HEK293 (cell line): ENCODE data around the gene ZNF222.
A peak's percentile ranks its signal among the peaks of the same experiment; 100 is the strongest.

Experiments used
- GLIS1 ChIP-seq: fragments of 450-650 bp; formaldehyde crosslinking; IDR thresholded peaks from 2 replicates; pipeline ENCODE4 v1.5.1; 2016; ENCODE audit warnings: missing biosample characterization, missing genetic modification characterization
- HIC1 ChIP-seq: fragments of 450-650 bp; formaldehyde crosslinking; IDR thresholded peaks from 2 replicates; pipeline ENCODE4 v1.5.1; 2016; ENCODE audit warnings: missing biosample characterization, missing genetic modification characterization
- HOXC10 ChIP-seq: sonication (generic); formaldehyde crosslinking; IDR thresholded peaks from 2 replicates; pipeline ENCODE4 v1.8.1; 2023; ENCODE audit warnings: mild to moderate bottlenecking, missing genetic modification reagents
- KLF1 ChIP-seq: fragments of 450-650 bp; formaldehyde crosslinking; IDR thresholded peaks from 2 replicates; pipeline ENCODE4 v1.5.1; 2016; ENCODE audit warnings: missing biosample characterization, missing genetic modification characterization
- PBX3 ChIP-seq: sonication (generic); formaldehyde crosslinking; IDR thresholded peaks from 2 replicates; pipeline ENCODE4 v1.8.1; 2022; ENCODE audit warnings: mild to moderate bottlenecking, moderate library complexity, missing genetic modification reagents
- TSHZ1 ChIP-seq: fragments of 450-650 bp; formaldehyde crosslinking; IDR thresholded peaks from 2 replicates; pipeline ENCODE4 v1.5.1; 2016; ENCODE audit warnings: missing biosample characterization, missing genetic modification characterization, borderline replicate concordance
- YY1 ChIP-seq: fragments of 450-650 bp; formaldehyde crosslinking; IDR thresholded peaks from 2 replicates; pipeline ENCODE4 v1.5.1; 2018; ENCODE audit warnings: missing biosample characterization, missing genetic modification characterization
- ZNF112 ChIP-seq: fragments of 450-650 bp; formaldehyde crosslinking; IDR thresholded peaks from 2 replicates; pipeline ENCODE4 v1.5.0; 2017; ENCODE audit warnings: missing biosample characterization, missing genetic modification characterization
- ZNF114 ChIP-seq: fragments of 450-650 bp; formaldehyde crosslinking; IDR thresholded peaks from 2 replicates; pipeline ENCODE4 v1.5.0; 2017; ENCODE audit warnings: missing biosample characterization, missing genetic modification characterization
- ZNF157 ChIP-seq: fragments of 450-650 bp; formaldehyde crosslinking; IDR thresholded peaks from 2 replicates; pipeline ENCODE4 v1.5.1; 2016; ENCODE audit warnings: missing biosample characterization, missing genetic modification characterization
- ZNF175 ChIP-seq: fragments of 450-650 bp; formaldehyde crosslinking; IDR thresholded peaks from 2 replicates; pipeline ENCODE4 v1.5.1; 2016; ENCODE audit warnings: missing biosample characterization, missing genetic modification characterization
- ZNF2 ChIP-seq: fragments of 450-650 bp; formaldehyde crosslinking; IDR thresholded peaks from 2 replicates; pipeline ENCODE4 v1.5.1; 2016; ENCODE audit warnings: missing biosample characterization, missing genetic modification characterization
- ZNF214 ChIP-seq: fragments of 450-650 bp; formaldehyde crosslinking; IDR thresholded peaks from 2 replicates; pipeline ENCODE4 v1.5.1; 2017; ENCODE audit warnings: missing biosample characterization, mild to moderate bottlenecking, missing genetic modification characterization, borderline replicate concordance
- ZNF223 ChIP-seq: fragments of 450-650 bp; formaldehyde crosslinking; IDR thresholded peaks from 2 replicates; pipeline ENCODE4 v1.5.1; 2016; ENCODE audit warnings: missing biosample characterization, missing genetic modification characterization
- ZNF24 ChIP-seq: fragments of 450-650 bp; formaldehyde crosslinking; IDR thresholded peaks from 2 replicates; pipeline ENCODE4 v1.5.1; 2016; ENCODE audit warnings: missing biosample characterization, missing genetic modification characterization
- ZNF292 ChIP-seq: fragments of 450-650 bp; formaldehyde crosslinking; IDR thresholded peaks from 2 replicates; pipeline ENCODE4 v1.5.1; 2016; ENCODE audit warnings: low read depth, missing biosample characterization, missing genetic modification characterization, borderline replicate concordance
- ZNF366 ChIP-seq: fragments of 450-650 bp; formaldehyde crosslinking; conservative IDR thresholded peaks from 2 replicates; pipeline ENCODE4 v1.5.1; 2016; ENCODE audit warnings: missing biosample characterization, missing genetic modification characterization
- ZNF394 ChIP-seq: fragments of 450-650 bp; formaldehyde crosslinking; IDR thresholded peaks from 2 replicates; pipeline ENCODE4 v1.5.1; 2016; ENCODE audit warnings: missing biosample characterization, missing genetic modification characterization, mild to moderate bottlenecking, moderate library complexity, borderline replicate concordance
- ZNF416 ChIP-seq: fragments of 450-650 bp; formaldehyde crosslinking; IDR thresholded peaks from 2 replicates; pipeline ENCODE4 v1.5.1; 2016; ENCODE audit warnings: missing biosample characterization, missing genetic modification characterization
- ZNF423 ChIP-seq: fragments of 450-650 bp; formaldehyde crosslinking; IDR thresholded peaks from 2 replicates; pipeline ENCODE4 v1.5.1; 2016; ENCODE audit warnings: missing biosample characterization, missing genetic modification characterization
- ZNF426 ChIP-seq: fragments of 450-650 bp; formaldehyde crosslinking; IDR thresholded peaks from 2 replicates; pipeline ENCODE4 v1.5.1; 2017; ENCODE audit warnings: missing biosample characterization, missing genetic modification characterization, mild to moderate bottlenecking, inconsistent platforms, moderate library complexity
- ZNF555 ChIP-seq: fragments of 450-650 bp; formaldehyde crosslinking; conservative IDR thresholded peaks from 2 replicates; pipeline ENCODE4 v1.5.1; 2017; ENCODE audit warnings: missing biosample characterization, mild to moderate bottlenecking, missing genetic modification characterization, inconsistent platforms
- ZNF571 ChIP-seq: fragments of 450-650 bp; formaldehyde crosslinking; IDR thresholded peaks from 2 replicates; pipeline ENCODE4 v1.5.0; 2017; ENCODE audit warnings: missing biosample characterization, missing genetic modification characterization
- ZNF585B ChIP-seq: fragments of 450-650 bp; formaldehyde crosslinking; IDR thresholded peaks from 2 replicates; pipeline ENCODE4 v1.5.1; 2016; ENCODE audit warnings: missing biosample characterization, missing genetic modification characterization
- ZNF626 ChIP-seq: fragments of 450-650 bp; sonication (Bioruptor Pico); formaldehyde crosslinking; IDR thresholded peaks from 2 replicates; pipeline ENCODE4 v1.5.1; 2018; ENCODE audit warnings: missing biosample characterization, missing genetic modification characterization, inconsistent platforms
- ZNF639 ChIP-seq: fragments of 450-650 bp; formaldehyde crosslinking; IDR thresholded peaks from 2 replicates; pipeline ENCODE4 v1.5.1; 2016; ENCODE audit warnings: missing biosample characterization, missing genetic modification characterization
- ZNF677 ChIP-seq: fragments of 450-650 bp; IDR thresholded peaks from 2 replicates; pipeline ENCODE4 v1.5.0; 2018; ENCODE audit warnings: missing biosample characterization, mild to moderate bottlenecking, missing genetic modification characterization, moderate library complexity

ZNF222 gene

GRCh38 chr19:44051650-44052402 is 26.6 kb downstream of the ZNF222 start, which contains the start of gene ZNF223 (continued):
- no peak for TF ChIP-seq ZNF677 (tag by site-specific recombination)
- 0 out of 2 replicates have a peak, but pooled peaks have one; percentile 67 for TF ChIP-seq ZNF416 (tag by site-specific recombination)
- no peak for TF ChIP-seq ZNF366 (tag by site-specific recombination)
- no peak for TF ChIP-seq ZNF292 (tag by site-specific recombination)
- no peak for TF ChIP-seq ZNF223 (tag by site-specific recombination)
- peak; percentile 63; the same call in 1 of the 2 replicates for TF ChIP-seq ZNF394 (tag by site-specific recombination)
- no peak for TF ChIP-seq HOXC10 (CRISPR knock-in tag)
- peak; percentile 91 for TF ChIP-seq GLIS1 (tag by site-specific recombination)
- TF ChIP-seq ZNF639 (tag by site-specific recombination), result peak; percentile 81
- no peak for TF ChIP-seq PBX3 (CRISPR knock-in tag)
- 0 out of 2 replicates have a peak, but pooled peaks have one; percentile 11 for TF ChIP-seq KLF1 (tag by site-specific recombination)
- peak; percentile 59; the same call in 1 of the 2 replicates for TF ChIP-seq ZNF24 (tag by site-specific recombination)
- TF ChIP-seq ZNF175 (tag by site-specific recombination), result no peak
- TF ChIP-seq YY1 (tag by site-specific recombination), result peak; percentile 80
- no peak for TF ChIP-seq TSHZ1 (tag by site-specific recombination)
- TF ChIP-seq HIC1 (tag by site-specific recombination), result no peak
- TF ChIP-seq ZNF555, result no peak
- no peak for TF ChIP-seq ZNF114 (tag by site-specific recombination)
- TF ChIP-seq ZNF571 (tag by site-specific recombination), result no peak
- TF ChIP-seq ZNF426, result no peak
- TF ChIP-seq ZNF585B (tag by site-specific recombination), result no peak
- TF ChIP-seq ZNF112, result no peak
- TF ChIP-seq ZNF626, result no peak
- peak; percentile 16; the same call in 1 of the 2 replicates for TF ChIP-seq ZNF423 (tag by site-specific recombination)
- no peak; the same call in 1 of the 2 replicates for TF ChIP-seq ZNF214 (tag by site-specific recombination)
- TF ChIP-seq ZNF2 (tag by site-specific recombination), result peak; percentile 47; the same call in 1 of the 2 replicates
- TF ChIP-seq ZNF157 (tag by site-specific recombination), result no peak
